Neural cell (in vitro differentiated cells): Measurements from ENCODE around the gene A2ML1.

Source experiments
- CTCF ChIP-seq: fragments of 450-650 bp; IDR thresholded peaks from 2 replicates; pipeline ENCODE4 v1.5.1; 2014; ENCODE audit warnings: antibody characterized with exemption, mild to moderate bottlenecking, moderate library complexity; ENCODE audit not compliant: poor library complexity, severe bottlenecking
- EZH2 ChIP-seq: fragments of 200-600, 300-800 bp; shearing (Covaris generic), sonication (generic); IDR thresholded peaks from 2 replicates; pipeline ENCODE4 v1.6.1; 2014; ENCODE audit warnings: antibody characterized with exemption, low read length, borderline replicate concordance, mild to moderate bottlenecking; ENCODE audit not compliant: insufficient read depth, poor library complexity, severe bottlenecking
- MXI1 ChIP-seq: fragments of 450-650 bp; conservative IDR thresholded peaks from 2 replicates; pipeline ENCODE4 v1.6.1; 2014; ENCODE audit warnings: antibody characterized with exemption, mild to moderate bottlenecking; ENCODE audit not compliant: poor library complexity, severe bottlenecking
- RAD21 ChIP-seq: fragments of 450-650 bp; conservative IDR thresholded peaks from 2 replicates; pipeline ENCODE4 v1.6.1; 2014; ENCODE audit warnings: antibody characterized with exemption, mild to moderate bottlenecking, moderate library complexity
- REST ChIP-seq: IDR thresholded peaks from 2 replicates; pipeline ENCODE4 v1.6.1; 2012; ENCODE audit warnings: borderline replicate concordance

GRCh38 chr12:8813572-8814357 is 8.7 kb upstream of the A2ML1 start:
- no peak for TF ChIP-seq CTCF
- TF ChIP-seq REST, result no peak
- TF ChIP-seq RAD21, result no peak
- TF ChIP-seq EZH2, result no peak
- no peak for TF ChIP-seq MXI1
